K562 (cell line): Measurements from ENCODE around the gene FAM120B. TPM values are rescaled to one million over a fixed set of nuclear protein-coding genes. Genes with fewer than 3 reads are reported as not detected.

ENCODE experiments used
- CTCF ChIP-seq, 3 experiments: IDR thresholded peaks in 2 of 3; conservative IDR thresholded peaks in 1 of 3; 2 replicates each; pipeline ENCODE4 v1.5.1; 2011 to 2012; ENCODE audit warnings: low read length in 3 of 3, mild to moderate bottlenecking in 3 of 3, control low read depth in 2 of 3, improper control_type of control experiment in 1 of 3, inconsistent platforms in 1 of 3, low read depth in 1 of 3, mixed read lengths in 1 of 3, moderate library complexity in 1 of 3; ENCODE audit not compliant: insufficient read depth in 2 of 3
- FOXK2 ChIP-seq, 2 experiments: fragments of 450-650 bp; IDR thresholded peaks in 1 of 2; conservative IDR thresholded peaks in 1 of 2; 2 replicates each; pipeline ENCODE4 v1.6.1; 2016; ENCODE audit warnings: low read depth in 2 of 2, mild to moderate bottlenecking in 1 of 2
- HMG20A ChIP-seq: fragments of 450-650 bp; formaldehyde crosslinking; conservative IDR thresholded peaks from 2 replicates; pipeline ENCODE4 v1.4.0; 2020; ENCODE audit warnings: mild to moderate bottlenecking, mixed read lengths
- polyA plus RNA-seq, 8 experiments: library from polyadenylated mRNA; depleted of rRNA in 4 of 8; stranded (reverse) in 5 of 8; unstranded in 3 of 8; fragments of >200 nt; fragmentation: Nextera tagmentation in 2 of 8; fragmentation: Illumina TruSeq in 1 of 8; extraction: Ambion mirVana in 2 of 8; extraction: Trizol in 1 of 8; gene quantifications; 2 replicates each; pipeline versions ENCODE4 v1.2.1 to v1.2.3, GENCODE V29; 2011 to 2014; ENCODE audit warnings: inconsistent platforms in 1 of 8, missing spikeins in 1 of 8
- total RNA-seq, 7 experiments: library from RNA; depleted of rRNA in 6 of 7; stranded (reverse); fragments of >200 nt in 6 of 7; fragmentation: Illumina TruSeq in 2 of 7; extraction: Trizol in 2 of 7; gene quantifications; 2 replicates each; pipeline versions ENCODE4 v1.2.1 to v1.2.3, GENCODE V29; 2011 to 2021; ENCODE audit warnings: low replicate concordance in 1 of 7
- TF ChIP-seq, protein P1 (sequence below), 2 experiments: fragments of 450-650 bp; formaldehyde crosslinking in 1 of 2; IDR thresholded peaks; 2 replicates each; pipeline versions ENCODE4 v1.4.0 to v1.6.1; 2014 to 2020; ENCODE audit warnings: mild to moderate bottlenecking in 2 of 2, borderline replicate concordance in 1 of 2, low read depth in 1 of 2
- TF ChIP-seq, protein P2 (sequence below): sonication (generic); formaldehyde crosslinking; IDR thresholded peaks from 2 replicates; pipeline ENCODE4 v1.4.0; 2020; ENCODE audit warnings: mild to moderate bottlenecking, missing genetic modification reagents
- TF ChIP-seq, protein P3 (sequence below), 2 experiments: fragments of 250-450 bp in 1 of 2; fragments of 450-650 bp in 1 of 2; sonication (Bioruptor Pico) in 1 of 2; IDR thresholded peaks; 2 replicates each; pipeline versions ENCODE4 v1.6.1 to v1.8.0; 2016 to 2021; ENCODE audit warnings: mild to moderate bottlenecking in 2 of 2, moderate library complexity in 2 of 2, missing compliant biosample characterization in 1 of 2, missing genetic modification characterization in 1 of 2
- TF ChIP-seq, protein P4 (sequence below): fragments of 450-650 bp; IDR thresholded peaks from 2 replicates; pipeline ENCODE4 v1.6.1; 2016; ENCODE audit warnings: borderline replicate concordance

FAM120B gene
- total and polyA plus RNA-seq, 9 of the 15 experiments (the other 6 are each of a cell fraction or from before 2014, with no cell fraction given), result 3.5 to 22.6 (median 14.7) TPM

DNA sequence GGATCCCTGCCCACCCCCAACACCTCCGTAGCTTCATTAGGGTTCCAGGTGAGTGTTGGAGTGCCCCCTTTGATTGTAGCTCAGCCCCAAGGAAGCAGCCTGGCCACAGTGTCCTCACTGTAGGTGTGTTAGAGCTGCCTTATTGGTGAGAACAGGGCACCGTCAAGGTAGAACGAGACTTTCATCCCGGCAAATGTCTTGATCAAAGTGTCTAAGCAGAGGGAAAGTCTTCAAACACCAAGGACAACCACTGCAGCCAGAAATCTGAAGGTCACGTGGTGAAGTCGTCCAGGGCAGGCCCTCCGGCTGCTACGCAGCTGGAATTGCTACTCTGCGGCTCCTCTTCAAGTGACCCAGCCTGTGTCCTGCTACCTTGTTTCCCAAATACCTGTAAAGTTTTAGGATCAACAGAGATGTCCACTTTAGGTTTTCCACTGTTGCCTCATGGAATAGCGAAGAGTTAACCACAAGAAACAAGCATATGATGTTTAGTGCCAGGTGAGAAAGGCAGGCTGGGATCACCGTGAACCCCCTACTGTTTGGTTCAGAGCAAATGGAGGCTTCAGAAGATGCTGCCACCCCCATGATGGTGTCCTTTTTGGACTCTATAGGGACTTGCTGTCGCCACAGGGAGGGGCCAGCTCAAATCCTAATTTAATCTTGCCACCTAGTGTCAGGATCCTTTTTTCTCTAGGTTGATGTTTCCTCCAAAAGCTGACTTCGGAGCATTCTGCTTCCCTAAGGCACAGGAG, 14.0 kb upstream of the FAM120B start (continued):
- TF ChIP-seq, protein P1, sequence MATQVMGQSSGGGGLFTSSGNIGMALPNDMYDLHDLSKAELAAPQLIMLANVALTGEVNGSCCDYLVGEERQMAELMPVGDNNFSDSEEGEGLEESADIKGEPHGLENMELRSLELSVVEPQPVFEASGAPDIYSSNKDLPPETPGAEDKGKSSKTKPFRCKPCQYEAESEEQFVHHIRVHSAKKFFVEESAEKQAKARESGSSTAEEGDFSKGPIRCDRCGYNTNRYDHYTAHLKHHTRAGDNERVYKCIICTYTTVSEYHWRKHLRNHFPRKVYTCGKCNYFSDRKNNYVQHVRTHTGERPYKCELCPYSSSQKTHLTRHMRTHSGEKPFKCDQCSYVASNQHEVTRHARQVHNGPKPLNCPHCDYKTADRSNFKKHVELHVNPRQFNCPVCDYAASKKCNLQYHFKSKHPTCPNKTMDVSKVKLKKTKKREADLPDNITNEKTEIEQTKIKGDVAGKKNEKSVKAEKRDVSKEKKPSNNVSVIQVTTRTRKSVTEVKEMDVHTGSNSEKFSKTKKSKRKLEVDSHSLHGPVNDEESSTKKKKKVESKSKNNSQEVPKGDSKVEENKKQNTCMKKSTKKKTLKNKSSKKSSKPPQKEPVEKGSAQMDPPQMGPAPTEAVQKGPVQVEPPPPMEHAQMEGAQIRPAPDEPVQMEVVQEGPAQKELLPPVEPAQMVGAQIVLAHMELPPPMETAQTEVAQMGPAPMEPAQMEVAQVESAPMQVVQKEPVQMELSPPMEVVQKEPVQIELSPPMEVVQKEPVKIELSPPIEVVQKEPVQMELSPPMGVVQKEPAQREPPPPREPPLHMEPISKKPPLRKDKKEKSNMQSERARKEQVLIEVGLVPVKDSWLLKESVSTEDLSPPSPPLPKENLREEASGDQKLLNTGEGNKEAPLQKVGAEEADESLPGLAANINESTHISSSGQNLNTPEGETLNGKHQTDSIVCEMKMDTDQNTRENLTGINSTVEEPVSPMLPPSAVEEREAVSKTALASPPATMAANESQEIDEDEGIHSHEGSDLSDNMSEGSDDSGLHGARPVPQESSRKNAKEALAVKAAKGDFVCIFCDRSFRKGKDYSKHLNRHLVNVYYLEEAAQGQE (IDR thresholded peaks at IDR 0.05; ENCODE audit: borderline replicate concordance), result peak; percentile 27; the same call in 1 of the 2 replicates
- TF ChIP-seq, protein P1 (CRISPR knock-in tag; IDR thresholded peaks at IDR 0.05; ENCODE audit: low read depth), result no peak
- no peak for TF ChIP-seq FOXK2 (conservative IDR thresholded peaks at IDR 0.05 in 1 of 2, IDR thresholded peaks at IDR 0.05 in 1 of 2; ENCODE audit: low read depth in 2 of 2)
- peak in 2 of 3 experiments; percentile 21 to 43; a peak in 2 of 6 replicates for TF ChIP-seq CTCF (IDR thresholded peaks at IDR 0.05 in 2 of 3, conservative IDR thresholded peaks at IDR 0.05 in 1 of 3; ENCODE audit: insufficient read depth in 2 of 3, low read depth in 1 of 3, low read length in 3 of 3)
- TF ChIP-seq, protein P2, sequence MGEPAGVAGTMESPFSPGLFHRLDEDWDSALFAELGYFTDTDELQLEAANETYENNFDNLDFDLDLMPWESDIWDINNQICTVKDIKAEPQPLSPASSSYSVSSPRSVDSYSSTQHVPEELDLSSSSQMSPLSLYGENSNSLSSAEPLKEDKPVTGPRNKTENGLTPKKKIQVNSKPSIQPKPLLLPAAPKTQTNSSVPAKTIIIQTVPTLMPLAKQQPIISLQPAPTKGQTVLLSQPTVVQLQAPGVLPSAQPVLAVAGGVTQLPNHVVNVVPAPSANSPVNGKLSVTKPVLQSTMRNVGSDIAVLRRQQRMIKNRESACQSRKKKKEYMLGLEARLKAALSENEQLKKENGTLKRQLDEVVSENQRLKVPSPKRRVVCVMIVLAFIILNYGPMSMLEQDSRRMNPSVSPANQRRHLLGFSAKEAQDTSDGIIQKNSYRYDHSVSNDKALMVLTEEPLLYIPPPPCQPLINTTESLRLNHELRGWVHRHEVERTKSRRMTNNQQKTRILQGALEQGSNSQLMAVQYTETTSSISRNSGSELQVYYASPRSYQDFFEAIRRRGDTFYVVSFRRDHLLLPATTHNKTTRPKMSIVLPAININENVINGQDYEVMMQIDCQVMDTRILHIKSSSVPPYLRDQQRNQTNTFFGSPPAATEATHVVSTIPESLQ (CRISPR knock-in tag), result no peak
- TF ChIP-seq HMG20A (CRISPR knock-in tag), result no peak
- TF ChIP-seq, protein P3, sequence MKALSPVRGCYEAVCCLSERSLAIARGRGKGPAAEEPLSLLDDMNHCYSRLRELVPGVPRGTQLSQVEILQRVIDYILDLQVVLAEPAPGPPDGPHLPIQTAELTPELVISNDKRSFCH (CRISPR knock-in tag; IDR thresholded peaks at IDR 0.05), result no peak
- TF ChIP-seq, protein P3 (tag; IDR thresholded peaks at IDR 0.05), result 0 out of 2 replicates have a peak, but pooled peaks have one; percentile 20
- TF ChIP-seq, protein P4, sequence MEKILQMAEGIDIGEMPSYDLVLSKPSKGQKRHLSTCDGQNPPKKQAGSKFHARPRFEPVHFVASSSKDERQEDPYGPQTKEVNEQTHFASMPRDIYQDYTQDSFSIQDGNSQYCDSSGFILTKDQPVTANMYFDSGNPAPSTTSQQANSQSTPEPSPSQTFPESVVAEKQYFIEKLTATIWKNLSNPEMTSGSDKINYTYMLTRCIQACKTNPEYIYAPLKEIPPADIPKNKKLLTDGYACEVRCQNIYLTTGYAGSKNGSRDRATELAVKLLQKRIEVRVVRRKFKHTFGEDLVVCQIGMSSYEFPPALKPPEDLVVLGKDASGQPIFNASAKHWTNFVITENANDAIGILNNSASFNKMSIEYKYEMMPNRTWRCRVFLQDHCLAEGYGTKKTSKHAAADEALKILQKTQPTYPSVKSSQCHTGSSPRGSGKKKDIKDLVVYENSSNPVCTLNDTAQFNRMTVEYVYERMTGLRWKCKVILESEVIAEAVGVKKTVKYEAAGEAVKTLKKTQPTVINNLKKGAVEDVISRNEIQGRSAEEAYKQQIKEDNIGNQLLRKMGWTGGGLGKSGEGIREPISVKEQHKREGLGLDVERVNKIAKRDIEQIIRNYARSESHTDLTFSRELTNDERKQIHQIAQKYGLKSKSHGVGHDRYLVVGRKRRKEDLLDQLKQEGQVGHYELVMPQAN, result no peak
